ENCODE measurements around the gene APOL4. TPM values are rescaled to one million over a fixed set of nuclear protein-coding genes. Genes with fewer than 3 reads are reported as not detected.
"Not testable (repeated sequence)": the region's sequence is repeated elsewhere in the genome, so short reads cannot be mapped to it uniquely, and the experiment has no call there.

APOL4 gene
- total and polyA plus RNA-seq, 12 donors, result 1.2 to 10.0 (median 3.6) TPM; not detected in 1

DNA sequence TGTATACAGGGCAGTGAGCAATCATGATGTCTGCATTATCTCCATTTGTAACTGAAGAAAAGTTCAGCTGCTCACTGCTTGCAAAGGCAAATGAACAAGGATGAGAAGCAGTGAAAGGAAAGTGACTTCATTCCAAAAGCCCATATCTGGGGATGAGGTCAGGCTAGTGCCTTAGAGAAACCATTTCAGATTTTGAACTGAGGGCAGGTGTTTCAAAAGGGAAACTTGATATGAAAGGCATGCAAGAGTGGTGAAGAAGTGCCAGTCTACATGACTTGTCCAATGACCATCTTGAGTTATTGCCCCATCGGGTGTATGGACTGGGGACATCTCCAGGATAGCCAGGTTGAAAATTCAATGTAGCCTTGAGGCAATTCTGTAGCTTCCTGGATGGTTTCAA is 7.3 kb upstream of the APOL4 start:
- Histone ChIP-seq H3K4me3 (no peak overlapping the region), H3K9me3 (replicated peaks in 1 of 3) (no peaks in the 10 kb centered on the region), H3K36me3 (replicated peaks in 1 of 2) (no peaks in the 10 kb centered on the region), H3K4me1 (replicated peaks in 1 of 2) (no peaks in the 10 kb centered on the region), H3K27ac (no peak overlapping the region), H3K27me3 (no peaks in the 10 kb centered on the region)
- 88 to 100% (median 92%) methylated on average over 1 of the region's 1 CpG for WGBS, 4 donors
- no peak for TF ChIP-seq POLR2A (IDR thresholded peaks at IDR 0.05)
- TF ChIP-seq, protein P1, sequence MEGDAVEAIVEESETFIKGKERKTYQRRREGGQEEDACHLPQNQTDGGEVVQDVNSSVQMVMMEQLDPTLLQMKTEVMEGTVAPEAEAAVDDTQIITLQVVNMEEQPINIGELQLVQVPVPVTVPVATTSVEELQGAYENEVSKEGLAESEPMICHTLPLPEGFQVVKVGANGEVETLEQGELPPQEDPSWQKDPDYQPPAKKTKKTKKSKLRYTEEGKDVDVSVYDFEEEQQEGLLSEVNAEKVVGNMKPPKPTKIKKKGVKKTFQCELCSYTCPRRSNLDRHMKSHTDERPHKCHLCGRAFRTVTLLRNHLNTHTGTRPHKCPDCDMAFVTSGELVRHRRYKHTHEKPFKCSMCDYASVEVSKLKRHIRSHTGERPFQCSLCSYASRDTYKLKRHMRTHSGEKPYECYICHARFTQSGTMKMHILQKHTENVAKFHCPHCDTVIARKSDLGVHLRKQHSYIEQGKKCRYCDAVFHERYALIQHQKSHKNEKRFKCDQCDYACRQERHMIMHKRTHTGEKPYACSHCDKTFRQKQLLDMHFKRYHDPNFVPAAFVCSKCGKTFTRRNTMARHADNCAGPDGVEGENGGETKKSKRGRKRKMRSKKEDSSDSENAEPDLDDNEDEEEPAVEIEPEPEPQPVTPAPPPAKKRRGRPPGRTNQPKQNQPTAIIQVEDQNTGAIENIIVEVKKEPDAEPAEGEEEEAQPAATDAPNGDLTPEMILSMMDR (IDR thresholded peaks at IDR 0.05), result no peak
- intact Hi-C loops (cut with DNase I), result no loop called here
- no peak for DNase-seq

DNA sequence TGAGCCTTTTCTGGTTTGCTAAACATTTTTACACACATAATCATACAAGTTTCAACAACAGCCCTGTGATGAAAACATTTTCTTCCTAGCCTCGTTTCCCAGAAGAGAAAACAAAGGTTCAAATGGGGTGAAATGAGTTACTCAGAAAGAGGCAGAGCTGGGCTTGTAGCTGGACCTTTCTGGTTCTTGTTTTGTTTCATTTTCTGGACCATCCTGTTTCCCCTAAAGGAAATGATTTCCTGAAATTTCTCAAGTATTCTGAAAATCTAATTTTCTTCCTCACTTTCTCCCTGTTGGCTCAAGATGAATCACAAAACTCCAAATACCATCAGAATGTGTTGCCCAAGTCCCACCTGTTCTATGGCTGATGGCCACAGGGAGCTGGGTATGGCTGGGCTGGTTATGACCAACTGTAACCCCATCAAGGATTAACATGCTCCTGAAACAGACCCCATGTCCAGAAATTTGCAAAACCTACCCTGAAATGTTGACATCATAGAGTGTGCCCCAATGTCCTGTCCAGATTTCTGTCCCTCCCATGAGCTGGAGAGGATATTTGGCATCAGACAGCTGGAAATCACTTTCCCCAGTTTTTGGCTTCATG is 6.7 kb upstream of the APOL4 start:
- no peak for TF ChIP-seq POLR2A (IDR thresholded peaks at IDR 0.05)
- TF ChIP-seq, protein P1 (IDR thresholded peaks at IDR 0.05), result no peak
- Histone ChIP-seq H3K9me3 (replicated peaks in 1 of 3) (no peaks in the 10 kb centered on the region), H3K4me1 (replicated peaks in 1 of 2) (no peaks in the 10 kb centered on the region), H3K27me3 (no peaks in the 10 kb centered on the region), H3K4me3 (no peak overlapping the region), H3K27ac (no peak overlapping the region), H3K36me3 (replicated peaks in 1 of 2) (no peaks in the 10 kb centered on the region)
- no peak for DNase-seq
- intact Hi-C loops (cut with DNase I), result no loop called here
- WGBS, 4 donors, result 15 to 27% (median 17%) methylated on average over 1 of the region's 1 CpG

DNA sequence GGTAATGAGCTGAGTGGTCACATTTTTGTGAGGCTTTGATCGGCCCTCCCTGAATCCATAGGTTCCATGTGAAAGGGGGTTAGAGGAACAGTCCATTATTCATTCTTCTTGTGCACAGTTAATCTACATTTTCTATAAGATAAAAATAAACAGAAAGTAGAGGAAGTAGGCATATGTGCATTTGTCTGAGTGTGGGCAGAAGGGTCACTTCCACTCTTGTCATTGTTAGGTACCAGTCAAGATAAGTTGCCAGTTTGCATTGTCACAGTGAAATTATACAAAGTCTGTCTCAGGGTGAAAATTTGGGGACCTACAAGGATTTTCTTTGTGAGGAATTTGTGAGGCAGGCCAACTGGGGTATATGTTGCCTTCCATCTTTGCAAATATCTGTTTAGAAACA is 4.6 kb upstream of the APOL4 start:
- Histone ChIP-seq H3K9me3 (replicated peaks in 1 of 3) (no peaks in the 10 kb centered on the region), H3K36me3 (replicated peaks in 1 of 2) (no peaks in the 10 kb centered on the region), H3K4me3 (no peak overlapping the region), H3K27ac (no peak overlapping the region), H3K4me1 (replicated peaks in 1 of 2) (no peaks in the 10 kb centered on the region), H3K27me3 (no peaks in the 10 kb centered on the region)
- intact Hi-C loops (cut with DNase I), result no loop called here
- TF ChIP-seq, protein P1 (IDR thresholded peaks at IDR 0.05), result no peak
- no peak for TF ChIP-seq POLR2A (IDR thresholded peaks at IDR 0.05)
- WGBS, 4 donors, result 77 to 87% (median 82%) methylated on average over 1 of the region's 1 CpG
- DNase-seq, result no peak

DNA sequence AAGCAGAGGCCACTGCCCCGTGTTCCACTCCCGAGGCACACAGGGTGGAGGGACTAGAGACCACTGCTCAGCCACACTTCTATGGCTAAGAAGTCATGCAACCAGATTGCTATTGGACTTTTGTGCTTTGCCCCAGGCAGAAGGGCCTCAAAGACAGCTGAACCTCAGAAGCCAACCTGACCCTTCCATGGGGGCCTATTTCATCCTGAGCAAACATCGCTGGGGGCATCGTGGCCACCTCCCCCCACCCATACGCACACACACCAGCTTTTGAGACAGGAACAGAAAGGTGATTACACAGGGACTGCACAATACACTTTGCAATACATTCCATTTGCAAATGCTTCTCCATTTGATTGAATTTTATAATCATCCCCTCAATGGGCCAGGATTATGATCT is 4.0 kb upstream of the APOL4 start:
- H3K9me3 ChIP-seq (replicated peaks in 1 of 3); DNase-seq; H3K27ac ChIP-seq; H3K4me3 ChIP-seq; H3K4me1 ChIP-seq (replicated peaks in 1 of 2); H3K36me3 ChIP-seq (replicated peaks in 1 of 2); H3K27me3 ChIP-seq; intact Hi-C loops (cut with DNase I): not testable (repeated sequence)
- 73 to 86% (median 76%) methylated on average over 5 of the region's 5 CpGs for WGBS, 4 donors

DNA sequence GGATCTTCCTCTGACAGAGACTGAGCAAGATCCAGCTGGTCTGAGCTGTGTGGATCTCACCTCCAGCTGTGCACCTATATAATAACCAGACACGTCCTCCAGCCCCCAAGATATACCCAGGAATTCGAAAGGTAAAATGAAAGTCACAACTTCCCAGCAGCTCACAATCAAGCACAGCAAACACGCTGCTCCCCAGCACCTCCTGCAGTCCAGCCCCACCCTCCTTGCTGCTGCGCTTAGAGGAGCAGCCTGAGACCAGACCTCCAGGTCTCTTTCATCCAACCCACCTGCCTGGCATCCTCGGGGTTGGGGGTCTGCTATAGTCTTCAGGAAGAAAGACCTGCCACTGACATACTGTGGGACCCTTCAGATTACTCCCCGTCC is 3.0 kb upstream of the APOL4 start:
- Histone ChIP-seq H3K27me3 (no peaks in the 10 kb centered on the region), H3K36me3 (replicated peaks in 1 of 2) (no peaks in the 10 kb centered on the region), H3K27ac (no peak overlapping the region), H3K9me3 (replicated peaks in 1 of 3) (no peaks in the 10 kb centered on the region), H3K4me3 (no peak overlapping the region), H3K4me1 (replicated peaks in 1 of 2) (no peaks in the 10 kb centered on the region)
- 68 to 81% (median 74%) methylated on average over 6 of the region's 6 CpGs for WGBS, 4 donors
- TF ChIP-seq, protein P1 (IDR thresholded peaks at IDR 0.05), result no peak
- no peak for TF ChIP-seq POLR2A (IDR thresholded peaks at IDR 0.05)
- intact Hi-C loops (cut with DNase I), result no loop called here
- no peak for DNase-seq
